Fibroblast of the aortic adventitia (primary cell): ENCODE results near the gene TBC1D22A. TPM values are rescaled to one million over a fixed set of nuclear protein-coding genes. Genes with fewer than 3 reads are reported as not detected.

ENCODE experiments used
- DNase-seq: peaks from one replicate; pipeline ENCODE4 v3.0.0-alpha.2; 2010; ENCODE audit warnings: low read depth
- H3K4me3 ChIP-seq: 2 replicates; pipeline ENCODE4 v1.5.1; 2011; ENCODE audit warnings: low read depth, mild to moderate bottlenecking, control low read depth, low read length, moderate library complexity
- CTCF ChIP-seq: IDR thresholded peaks from 2 replicates; pipeline ENCODE4 v1.5.1; 2011; ENCODE audit warnings: mild to moderate bottlenecking, low read length, control low read depth, inconsistent platforms; ENCODE audit not compliant: insufficient read depth
- total RNA-seq: library from RNA; depleted of rRNA; stranded (reverse); fragments of >200 nt; gene quantifications from 2 replicates; pipeline ENCODE4 v1.2.3, GENCODE V29; 2012; ENCODE audit warnings: low replicate concordance

TBC1D22A gene
- total RNA-seq, 1 donor, result 13.8 TPM

GRCh38 chr22:46992121-46992731 lies 229.8 kb downstream of the TBC1D22A start:
- H3K4me3 ChIP-seq, result no peak overlapping the region
- DNase-seq, result no peak

GRCh38 chr22:46993633-46994032 lies 231.2 kb downstream of the TBC1D22A start:
- no peak for TF ChIP-seq CTCF
- no peak for DNase-seq
- no peak overlapping the region for H3K4me3 ChIP-seq

More at GRCh38 chr22:46992121-46992731, 229.8 kb downstream of the TBC1D22A start:
- no peak for TF ChIP-seq CTCF

- H3K4me3 ChIP-seq, result no peak overlapping the region
- DNase-seq, result no peak
- no peak for TF ChIP-seq CTCF
Measured at GRCh38 chr22:46994265-46994664, 231.8 kb downstream of the TBC1D22A start.

- no peak for TF ChIP-seq CTCF
- H3K4me3 ChIP-seq, result no peak overlapping the region
- no peak for DNase-seq
Measured at GRCh38 chr22:46994983-46995382, 232.5 kb downstream of the TBC1D22A start.

GRCh38 chr22:46995501-46996360 lies 233.3 kb downstream of the TBC1D22A start:
- no peak for TF ChIP-seq CTCF
- H3K4me3 ChIP-seq, result no peak overlapping the region
- no peak for DNase-seq

GRCh38 chr22:46996595-46997310 lies 234.3 kb downstream of the TBC1D22A start:
- DNase-seq, result no peak
- no peak for TF ChIP-seq CTCF
- H3K4me3 ChIP-seq, result no peak overlapping the region
